Heart left ventricle (tissue), 16 donors: ENCODE data around the gene CACNA2D3. TPM values are rescaled to one million over a fixed set of nuclear protein-coding genes. Genes with fewer than 3 reads are reported as not detected.

Experiments
- ATAC-seq, 4 donors: fragments of 200-7000 bp; cut with Tn5 transposase; one replicate each; pipeline ENCODE4 v1.9.1; 2020 to 2022; ENCODE audit warnings: moderate library complexity in 4 of 4, mild to moderate bottlenecking in 3 of 4, moderate number of reproducible peaks in 1 of 4
- DNase-seq, 5 donors: peaks; one replicate each; pipeline ENCODE4 v3.0.0-alpha.2; 2020
- H3K27ac ChIP-seq, 12 donors: fragments of 200-600 bp; sonication (generic) in 4 of 12; one replicate each; pipeline versions ENCODE4 v1.5.0 to v1.8.0; 2016 to 2022; ENCODE audit warnings: mild to moderate bottlenecking in 2 of 12
- H3K27me3 ChIP-seq, 9 donors: fragments of 200-600 bp; sonication (generic) in 2 of 9; one replicate each; pipeline versions ENCODE4 v1.5.1 to v1.8.0; 2016 to 2022; ENCODE audit warnings: mild to moderate bottlenecking in 3 of 9
- H3K36me3 ChIP-seq, 9 donors: fragments of 200-600 bp; sonication (generic) in 2 of 9; one replicate each; pipeline versions ENCODE4 v1.5.0 to v1.8.0; 2018 to 2022; ENCODE audit warnings: mild to moderate bottlenecking in 2 of 9
- H3K4me1 ChIP-seq, 12 donors: fragments of 200-600 bp; sonication (generic) in 4 of 12; one replicate each; pipeline versions ENCODE4 v1.5.0 to v1.8.0; 2016 to 2022; ENCODE audit warnings: mild to moderate bottlenecking in 3 of 12
- H3K4me3 ChIP-seq, 12 donors: fragments of 200-600 bp; sonication (generic) in 4 of 12; one replicate each; pipeline versions ENCODE4 v1.5.0 to v1.8.0; 2017 to 2022; ENCODE audit warnings: mild to moderate bottlenecking in 9 of 12, moderate library complexity in 4 of 12
- H3K9me3 ChIP-seq, 12 donors: fragments of 200-600 bp; sonication (generic) in 4 of 12; one replicate each; pipeline versions ENCODE4 v1.5.0 to v1.8.0; 2016 to 2022; ENCODE audit warnings: mild to moderate bottlenecking in 1 of 12
- POLR2A ChIP-seq, 2 donors: fragments of 450-650 bp; IDR thresholded peaks; one replicate each; pipeline ENCODE4 v1.6.1; 2017; ENCODE audit warnings: antibody characterized with exemption in 2 of 2, mild to moderate bottlenecking in 2 of 2, moderate library complexity in 2 of 2
- WGBS, 4 donors: extraction: QIAGEN DNeasy Blood & Tissue Kit in 2 of 4; methylation state at CpG; one replicate each; pipeline versions ENCODE4 v1.1.5 to v1.1.7; 2013 to 2018; 5-methylcytosine and 5-hydroxymethylcytosine counted together
- intact Hi-C, 10 donors: fragments of 100-400 bp; cut with DNase I; formaldehyde crosslinking; loops; one replicate each; pipeline versions ENCODE4 v1.11.1 to v1.14.2; 2022
- polyA plus RNA-seq, 2 donors: library from polyadenylated mRNA; stranded (reverse); fragments of 200-250 nt; gene quantifications; one replicate each; pipeline ENCODE4 v1.2.3, GENCODE V29; 2013
- total RNA-seq, 9 donors: library from RNA; depleted of rRNA in 2 of 9; stranded (reverse); fragments of >200 nt in 2 of 9; fragmentation: NEBNext Ultra II Directional in 3 of 9; extraction: Animal tissue kit (Norgen Biotek cat#: 25700) in 3 of 9; gene quantifications; one replicate each; pipeline versions ENCODE4 v1.1.0 to v1.2.4, GENCODE V29; 2016 to 2023
- TF ChIP-seq, protein P1 (sequence below), 12 donors: fragments of 200-600 bp; sonication (generic) in 4 of 12; IDR thresholded peaks; one replicate each; pipeline versions ENCODE4 v1.5.0 to v1.8.0; 2018 to 2022; ENCODE audit warnings: antibody characterized with exemption in 12 of 12, mild to moderate bottlenecking in 5 of 12
- donor health status: ischemic (EF 13 %, LVEDD 7.1; RV severe dilation, severe dysfunction).
- donor health status: healthy with polysubstance abuse.
- donor health status: DM: no; HTN: yes; CAD: no.
- donor health status: DM: no; HTN: no; CAD: no.
- donor health status: ischemic (EF 25% LVEDD 6.9; RV normal size, moderate dysfunction).
- donor health status: ischemic (EF 25% LVEDD 5.7; RV mildly dilated, moderate dysfunction).
- donor health status: healthy.
- donor health status: DM: yes; HTN: yes; CAD: no.
- donor health status: ischemic (EF 35%, LVEDD 5.7; RV mildly dilated, moderate dysfunction).
- donor health status: nonischemic (EF 11% LVEDD 7.7; RV severe dilation, severe dysfunction).
- donor health status: DM: yes; HTN: yes; CAD: no.
- donor health status: PGD.
- donor health status: ischemic (EF 29% LVEDD 5.4; RV normal size, mild dysfunction).
- donor health status: nonischemic (EF 23%, LVEDD 6.1; RV moderate dilation, normal function).

Gene CACNA2D3
- total and polyA plus RNA-seq, 11 donors: 0.17 to 25.1 (median 12.8) TPM

GRCh38 chr3:54547846-54548245, 425.5 kb downstream of the CACNA2D3 start:
- TF ChIP-seq POLR2A (IDR thresholded peaks at IDR 0.05): no peak
- TF ChIP-seq, protein P1, sequence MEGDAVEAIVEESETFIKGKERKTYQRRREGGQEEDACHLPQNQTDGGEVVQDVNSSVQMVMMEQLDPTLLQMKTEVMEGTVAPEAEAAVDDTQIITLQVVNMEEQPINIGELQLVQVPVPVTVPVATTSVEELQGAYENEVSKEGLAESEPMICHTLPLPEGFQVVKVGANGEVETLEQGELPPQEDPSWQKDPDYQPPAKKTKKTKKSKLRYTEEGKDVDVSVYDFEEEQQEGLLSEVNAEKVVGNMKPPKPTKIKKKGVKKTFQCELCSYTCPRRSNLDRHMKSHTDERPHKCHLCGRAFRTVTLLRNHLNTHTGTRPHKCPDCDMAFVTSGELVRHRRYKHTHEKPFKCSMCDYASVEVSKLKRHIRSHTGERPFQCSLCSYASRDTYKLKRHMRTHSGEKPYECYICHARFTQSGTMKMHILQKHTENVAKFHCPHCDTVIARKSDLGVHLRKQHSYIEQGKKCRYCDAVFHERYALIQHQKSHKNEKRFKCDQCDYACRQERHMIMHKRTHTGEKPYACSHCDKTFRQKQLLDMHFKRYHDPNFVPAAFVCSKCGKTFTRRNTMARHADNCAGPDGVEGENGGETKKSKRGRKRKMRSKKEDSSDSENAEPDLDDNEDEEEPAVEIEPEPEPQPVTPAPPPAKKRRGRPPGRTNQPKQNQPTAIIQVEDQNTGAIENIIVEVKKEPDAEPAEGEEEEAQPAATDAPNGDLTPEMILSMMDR (IDR thresholded peaks at IDR 0.05): no peak
- 59 to 65% (median 62%) methylated on average over 2 of the region's 2 CpGs for WGBS, 4 donors

DNA sequence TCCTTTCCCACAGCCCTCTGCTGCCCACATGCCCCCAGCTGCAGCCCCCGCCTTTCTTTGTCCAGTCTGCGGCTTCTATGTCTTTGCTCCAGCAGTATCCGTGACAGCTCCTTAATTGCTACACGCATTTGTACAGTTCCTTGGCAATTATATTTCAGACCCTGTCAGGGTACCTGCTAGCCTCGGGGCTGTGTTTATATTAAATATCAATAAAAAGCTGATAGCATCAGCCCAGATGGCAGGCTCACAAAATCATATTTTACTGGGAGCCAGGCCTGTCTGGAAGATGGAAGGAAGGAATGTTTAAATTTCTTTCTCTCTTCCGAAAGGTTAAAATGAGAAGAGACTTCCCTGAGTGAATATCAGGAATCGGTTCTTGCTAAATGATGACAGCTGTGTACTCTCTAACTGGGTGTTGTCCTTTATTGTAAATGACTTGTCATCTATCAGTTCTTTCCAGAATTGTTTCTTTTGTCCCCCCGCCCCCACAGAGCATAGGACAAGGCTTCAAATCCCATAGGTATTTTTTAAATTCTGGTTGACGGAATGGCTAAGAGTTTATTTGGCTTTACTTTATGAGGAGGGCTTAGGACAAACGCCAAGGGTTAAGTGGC, 427.4 kb downstream of the CACNA2D3 start:
- Histone ChIP-seq H3K4me3 (no peak overlapping the region), H3K9me3 (no peaks in the 10 kb centered on the region), H3K27ac (no peak overlapping the region), H3K36me3 (no peaks in the 10 kb centered on the region), H3K27me3 (no peaks in the 10 kb centered on the region), H3K4me1 (no peaks in the 10 kb centered on the region)
- intact Hi-C loops: no loop called here
- TF ChIP-seq POLR2A (IDR thresholded peaks at IDR 0.05): no peak
- TF ChIP-seq, protein P1 (IDR thresholded peaks at IDR 0.05): no peak
- ATAC-seq: no peak
- DNase-seq: no peak
- 82 to 85% (median 83%) methylated on average over 10 of the region's 10 CpGs for WGBS, 4 donors

More at GRCh38 chr3:54547846-54548245, 425.5 kb downstream of the CACNA2D3 start:
- no peak for ATAC-seq
- no peaks in the 10 kb centered on the region for H3K36me3 ChIP-seq
- H3K27ac ChIP-seq: no peak overlapping the region
- DNase-seq: no peak
- no peak overlapping the region for H3K4me3 ChIP-seq
- H3K4me1 ChIP-seq: no peaks in the 10 kb centered on the region
- no peaks in the 10 kb centered on the region for H3K9me3 ChIP-seq
- no peaks in the 10 kb centered on the region for H3K27me3 ChIP-seq
- intact Hi-C loops: no loop called here

DNA sequence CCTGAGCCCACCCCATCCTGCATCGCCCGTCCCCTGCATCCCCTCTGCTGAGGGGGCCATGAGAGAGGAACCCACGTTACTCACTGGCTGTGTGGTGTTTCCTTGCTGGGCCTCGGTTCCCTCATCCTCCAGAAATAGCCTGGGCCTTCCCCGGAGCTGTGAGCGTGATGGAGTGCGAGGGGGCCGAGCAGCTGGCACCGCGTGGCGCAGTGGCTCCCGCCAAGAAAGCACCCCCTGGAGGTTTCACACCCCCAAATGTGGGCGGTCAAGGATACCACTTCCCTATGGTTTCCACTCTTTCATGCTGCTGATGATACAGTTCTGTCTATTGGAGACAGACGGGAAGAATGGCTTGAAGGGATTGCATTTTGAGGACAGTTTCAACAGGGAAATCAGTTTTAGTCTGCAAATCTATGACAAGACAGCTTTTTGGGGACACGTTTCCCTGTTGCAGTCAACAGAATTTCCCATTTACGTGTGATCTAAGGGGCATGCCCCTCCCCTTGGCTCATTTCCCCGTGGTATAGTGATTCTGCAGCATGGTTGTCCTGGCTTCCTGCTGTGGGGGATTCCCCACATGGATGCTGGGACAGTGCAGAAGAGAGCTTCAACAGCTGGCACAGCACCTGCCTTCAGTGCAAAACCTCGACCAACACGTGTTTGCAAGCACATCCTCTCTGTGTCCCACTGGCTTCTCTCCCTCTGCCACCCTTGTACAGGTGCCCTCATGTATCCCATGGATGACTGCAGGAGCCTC, 428.0 kb downstream of the CACNA2D3 start:
- H3K27me3 ChIP-seq: no peaks in the 10 kb centered on the region
- WGBS, 4 donors: 76 to 82% (median 76%) methylated on average over 13 to 19 of the region's 19 CpGs
- H3K36me3 ChIP-seq: no peaks in the 10 kb centered on the region
- ATAC-seq (no peak), DNase-seq (no peak)
- TF ChIP-seq, protein P1 (IDR thresholded peaks at IDR 0.05): no peak
- no peak for TF ChIP-seq POLR2A (IDR thresholded peaks at IDR 0.05)
- no peaks in the 10 kb centered on the region for H3K9me3 ChIP-seq
- H3K4me1 ChIP-seq: no peaks in the 10 kb centered on the region
- intact Hi-C loops: no loop called here
- no peak overlapping the region for H3K4me3 ChIP-seq
- H3K27ac ChIP-seq: no peak overlapping the region

DNA sequence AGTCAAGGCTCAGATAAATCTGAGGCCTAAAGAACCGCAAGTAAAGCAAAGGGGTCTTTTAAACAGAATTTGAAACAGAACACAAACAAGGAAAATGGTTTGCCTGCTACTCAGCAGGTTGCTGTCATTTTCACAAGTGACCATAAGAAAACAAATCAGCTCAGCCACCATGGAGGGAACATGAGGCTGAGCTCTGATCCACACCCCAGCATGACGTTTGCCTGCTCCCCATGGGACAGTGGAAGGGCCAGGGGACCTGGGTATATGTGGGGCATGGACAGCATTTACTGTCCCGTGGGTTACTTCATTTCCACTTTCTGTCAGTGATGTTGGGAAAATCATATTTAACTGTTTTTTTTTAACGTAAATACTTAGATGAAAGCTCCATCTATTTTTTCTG, 434.3 kb downstream of the CACNA2D3 start:
- no peak for ATAC-seq
- no peak overlapping the region for H3K27ac ChIP-seq
- 48 to 64% (median 56%) methylated on average over 4 of the region's 4 CpGs for WGBS, 4 donors

More for the DNA sequence above, 434.3 kb downstream of the CACNA2D3 start:
- H3K4me3 ChIP-seq: no peak overlapping the region
- no peak for TF ChIP-seq POLR2A (IDR thresholded peaks at IDR 0.05)
- TF ChIP-seq, protein P1 (IDR thresholded peaks at IDR 0.05): no peak
- H3K4me1 ChIP-seq: no peaks in the 10 kb centered on the region
- no peak for DNase-seq
- H3K27me3 ChIP-seq: no peaks in the 10 kb centered on the region
- intact Hi-C loops: no loop called here
- H3K9me3 ChIP-seq: no peaks in the 10 kb centered on the region
- no peaks in the 10 kb centered on the region for H3K36me3 ChIP-seq
